ENCODE data around the gene MGA.

MGA gene

DNA sequence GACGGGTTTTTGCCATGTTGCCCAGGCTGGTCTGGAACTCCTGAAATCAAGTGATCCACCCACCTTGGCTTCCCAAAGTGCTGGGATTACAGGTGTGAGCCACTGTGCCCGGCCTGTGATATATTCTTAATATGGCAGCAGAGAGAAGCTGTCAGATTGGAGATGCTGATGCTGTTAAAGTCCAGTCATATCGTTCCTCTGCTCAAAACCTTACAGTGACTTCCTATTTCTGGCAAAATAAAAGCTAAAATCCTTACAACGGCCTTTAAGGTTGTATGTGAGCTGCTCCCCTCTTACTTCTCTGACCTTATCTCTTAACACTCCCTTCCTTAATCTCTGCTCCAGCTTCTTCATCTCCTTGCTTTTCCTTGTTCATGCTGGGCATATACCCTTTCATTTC lies 26.6 kb upstream of the MGA start:
- no peak overlapping the region for H3K27ac ChIP-seq

DNA sequence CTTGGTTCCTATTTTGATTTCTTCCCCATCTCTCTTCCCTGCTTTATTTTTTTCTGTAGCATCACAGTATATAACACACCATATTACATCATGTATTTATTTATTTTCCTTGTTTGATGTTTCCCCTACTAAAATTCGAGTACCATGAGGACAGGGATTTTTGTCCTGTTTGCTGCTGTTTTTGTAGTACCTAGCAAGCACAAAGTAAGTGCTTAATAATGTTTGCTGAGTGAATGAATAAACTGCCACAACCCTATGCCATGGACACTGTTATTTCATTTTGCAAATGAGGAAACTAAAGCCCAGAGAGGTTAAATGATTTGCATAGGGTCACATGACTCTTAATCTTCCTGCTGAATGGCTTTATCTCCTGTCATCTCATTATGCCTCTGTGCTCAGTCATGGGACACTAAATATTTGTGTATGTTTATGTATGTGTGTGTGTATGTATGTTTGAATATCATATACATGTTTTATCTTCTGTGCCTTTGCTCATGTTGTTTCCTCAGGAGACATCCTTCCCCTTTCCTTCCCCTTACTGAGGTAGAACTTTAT lies 26.1 kb upstream of the MGA start:
- Histone ChIP-seq H3K9me3 (no peaks in the 10 kb centered on the region), H3K27me3 (no peaks in the 10 kb centered on the region), H3K27ac (peak overlapping the region; percentile 6), H3K36me3 (no peaks in the 10 kb centered on the region), H3K4me1 (ENCODE audit: control insufficient read depth in 1 of 2, insufficient read depth in 1 of 2, low read depth in 1 of 2, low read length in 1 of 2) (peaks cover 0 to 7% of the 10 kb centered on the region in 2 experiments), H3K4me3 (ENCODE audit: low read depth in 1 of 2, low read length in 1 of 2) (no peak overlapping the region)
- TF ChIP-seq, protein P1, sequence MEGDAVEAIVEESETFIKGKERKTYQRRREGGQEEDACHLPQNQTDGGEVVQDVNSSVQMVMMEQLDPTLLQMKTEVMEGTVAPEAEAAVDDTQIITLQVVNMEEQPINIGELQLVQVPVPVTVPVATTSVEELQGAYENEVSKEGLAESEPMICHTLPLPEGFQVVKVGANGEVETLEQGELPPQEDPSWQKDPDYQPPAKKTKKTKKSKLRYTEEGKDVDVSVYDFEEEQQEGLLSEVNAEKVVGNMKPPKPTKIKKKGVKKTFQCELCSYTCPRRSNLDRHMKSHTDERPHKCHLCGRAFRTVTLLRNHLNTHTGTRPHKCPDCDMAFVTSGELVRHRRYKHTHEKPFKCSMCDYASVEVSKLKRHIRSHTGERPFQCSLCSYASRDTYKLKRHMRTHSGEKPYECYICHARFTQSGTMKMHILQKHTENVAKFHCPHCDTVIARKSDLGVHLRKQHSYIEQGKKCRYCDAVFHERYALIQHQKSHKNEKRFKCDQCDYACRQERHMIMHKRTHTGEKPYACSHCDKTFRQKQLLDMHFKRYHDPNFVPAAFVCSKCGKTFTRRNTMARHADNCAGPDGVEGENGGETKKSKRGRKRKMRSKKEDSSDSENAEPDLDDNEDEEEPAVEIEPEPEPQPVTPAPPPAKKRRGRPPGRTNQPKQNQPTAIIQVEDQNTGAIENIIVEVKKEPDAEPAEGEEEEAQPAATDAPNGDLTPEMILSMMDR (IDR thresholded peaks at IDR 0.05), result no peak

More for the DNA sequence above, 26.6 kb upstream of the MGA start:
- Histone ChIP-seq H3K27me3 (no peaks in the 10 kb centered on the region), H3K9me3 (no peaks in the 10 kb centered on the region), H3K4me1 (ENCODE audit: control insufficient read depth in 1 of 2, insufficient read depth in 1 of 2, low read depth in 1 of 2, low read length in 1 of 2) (peaks cover 0 to 7% of the 10 kb centered on the region in 2 experiments), H3K36me3 (no peaks in the 10 kb centered on the region), H3K4me3 (ENCODE audit: low read depth in 1 of 2, low read length in 1 of 2) (no peak overlapping the region)
- TF ChIP-seq, protein P1 (IDR thresholded peaks at IDR 0.05), result no peak

DNA sequence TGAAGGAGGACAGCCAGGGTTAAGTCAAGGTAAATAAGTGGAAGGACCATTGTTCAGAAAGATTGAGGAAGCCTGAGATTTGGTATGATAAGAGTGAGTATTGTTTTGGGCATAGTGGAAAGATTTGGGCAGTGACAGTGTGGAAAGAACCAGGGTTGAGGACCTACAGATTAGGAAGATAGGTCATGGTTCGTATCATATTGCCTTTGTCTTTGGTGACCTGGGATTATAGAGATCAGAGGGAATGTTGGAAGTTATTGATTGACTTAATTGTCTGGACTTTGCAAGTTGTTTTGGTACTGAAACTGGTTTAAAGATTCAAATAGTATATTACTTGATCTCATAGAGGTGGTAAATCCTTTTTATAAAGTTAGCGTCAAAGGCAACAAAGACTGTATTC lies 23.1 kb upstream of the MGA start:
- TF ChIP-seq, protein P1 (IDR thresholded peaks at IDR 0.05), result no peak
- Histone ChIP-seq H3K4me1 (ENCODE audit: control insufficient read depth in 1 of 2, insufficient read depth in 1 of 2, low read depth in 1 of 2, low read length in 1 of 2) (peaks cover 0 to 7% of the 10 kb centered on the region in 2 experiments), H3K27ac (no peak overlapping the region), H3K27me3 (no peaks in the 10 kb centered on the region), H3K4me3 (ENCODE audit: low read depth in 1 of 2, low read length in 1 of 2) (no peak overlapping the region), H3K36me3 (no peaks in the 10 kb centered on the region), H3K9me3 (no peaks in the 10 kb centered on the region)

DNA sequence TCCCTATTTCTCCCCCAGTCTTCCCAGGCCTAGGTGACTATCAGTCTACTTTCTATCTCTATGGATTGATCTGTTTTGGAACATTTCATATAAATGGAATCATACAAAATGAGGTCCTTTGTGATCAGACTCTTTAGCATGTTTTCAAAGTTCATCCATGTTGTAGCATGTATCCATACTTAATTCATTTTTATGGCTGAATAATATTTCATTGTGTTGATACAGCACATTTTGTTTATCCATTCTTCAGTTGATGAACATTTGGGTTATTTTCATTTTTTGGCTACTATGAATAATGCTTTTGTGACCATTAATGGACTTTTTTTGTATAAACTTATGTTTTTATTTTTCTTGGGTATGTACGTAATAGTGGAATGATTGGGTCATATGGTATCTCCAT lies 19.2 kb upstream of the MGA start:
- H3K27ac ChIP-seq, result no peak overlapping the region
- H3K36me3 ChIP-seq, result no peaks in the 10 kb centered on the region
- TF ChIP-seq, protein P1 (IDR thresholded peaks at IDR 0.05), result no peak
- no peak overlapping the region for H3K4me3 ChIP-seq (ENCODE audit: low read depth in 1 of 2, low read length in 1 of 2)
- peaks cover 4 to 7% of the 10 kb centered on the region in 2 experiments for H3K4me1 ChIP-seq (ENCODE audit: control insufficient read depth in 1 of 2, insufficient read depth in 1 of 2, low read depth in 1 of 2, low read length in 1 of 2)
- no peaks in the 10 kb centered on the region for H3K27me3 ChIP-seq
- H3K9me3 ChIP-seq, result no peaks in the 10 kb centered on the region

DNA sequence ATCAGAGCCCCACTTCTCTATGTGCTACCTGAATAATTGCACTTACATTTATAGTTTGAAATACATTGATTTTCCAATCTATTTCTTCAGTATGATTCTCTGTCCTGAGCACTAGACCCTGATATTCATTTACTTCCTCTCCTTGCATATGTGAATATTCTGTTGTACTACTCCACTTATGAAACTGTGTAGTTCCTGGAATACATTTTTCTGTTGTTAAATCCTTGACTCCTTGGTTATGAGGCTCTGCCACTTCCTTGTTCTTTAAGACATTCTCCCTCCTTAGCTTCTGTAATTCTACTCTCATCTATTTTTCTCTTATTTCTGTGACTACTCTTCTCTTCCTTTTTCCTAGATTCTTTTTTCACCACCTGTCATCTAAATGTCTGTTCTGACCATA lies 12.9 kb upstream of the MGA start:
- Histone ChIP-seq H3K36me3 (no peaks in the 10 kb centered on the region), H3K4me1 (ENCODE audit: control insufficient read depth in 1 of 2, insufficient read depth in 1 of 2, low read depth in 1 of 2, low read length in 1 of 2) (peaks cover 10% of the 10 kb centered on the region in 2 experiments), H3K27ac (no peak overlapping the region), H3K9me3 (no peaks in the 10 kb centered on the region), H3K27me3 (no peaks in the 10 kb centered on the region), H3K4me3 (ENCODE audit: low read depth in 1 of 2, low read length in 1 of 2) (no peak overlapping the region)
- TF ChIP-seq, protein P1 (IDR thresholded peaks at IDR 0.05), result no peak

All from neutrophil (primary cell).